OCI-LY3 (cell line): ENCODE results near the gene AURKA.
"Not testable (repeated sequence)": the region's sequence is repeated elsewhere in the genome, so short reads cannot be mapped to it uniquely, and the experiment has no call there.

Source experiments
- H2AFZ ChIP-seq: fragments of 200-600, 300-600 bp; shearing (Covaris generic); 2 replicates; pipeline ENCODE4 v1.6.0; 2014; ENCODE audit warnings: antibody characterized with exemption, low read depth, low read length
- H3K27ac ChIP-seq: fragments of 200-600, 300-600 bp; sonication (generic); 2 replicates; pipeline ENCODE4 v1.5.1; 2014; ENCODE audit warnings: mild to moderate bottlenecking, low read length, moderate library complexity, mixed read lengths
- H3K27me3 ChIP-seq: fragments of 200-600, 300-600 bp; sonication (generic); 2 replicates; pipeline ENCODE4 v1.6.1; 2014; ENCODE audit warnings: low read depth, low read length, mixed read lengths
- H3K36me3 ChIP-seq: fragments of 200-600, 300-600 bp; sonication (generic); replicated peaks from 2 replicates; pipeline ENCODE3; 2014; ENCODE audit warnings: low read depth, low read length, mixed read lengths
- H3K4me1 ChIP-seq: fragments of 300-600, 200-600 bp; sonication (generic); 2 replicates; pipeline ENCODE4 v1.6.1; 2014; ENCODE audit warnings: low read length, mixed read lengths
- H3K4me2 ChIP-seq: fragments of 200-600, 300-600 bp; sonication (generic); 2 replicates; pipeline ENCODE4 v1.6.1; 2014; ENCODE audit warnings: low read length, mixed read lengths
- H3K4me3 ChIP-seq: fragments of 300-600, 200-600 bp; sonication (generic); 2 replicates; pipeline ENCODE4 v1.5.1; 2014; ENCODE audit warnings: antibody characterized with exemption, mild to moderate bottlenecking, low read length, moderate library complexity
- H3K79me2 ChIP-seq: fragments of 300-600, 200-600 bp; shearing (Covaris generic); 2 replicates; pipeline ENCODE4 v1.6.1; 2014; ENCODE audit warnings: mild to moderate bottlenecking, low read length, mixed read lengths
- H3K9ac ChIP-seq: fragments of 300-600, 200-600 bp; shearing (Covaris generic); 2 replicates; pipeline ENCODE4 v1.6.0; 2014; ENCODE audit warnings: mild to moderate bottlenecking, low read length, moderate library complexity
- H3K9me3 ChIP-seq: fragments of 200-600, 300-600 bp; shearing (Covaris generic); 2 replicates; pipeline ENCODE4 v1.6.1; 2014; ENCODE audit warnings: low read length, mixed read lengths; ENCODE audit not compliant: insufficient read depth
- H4K20me1 ChIP-seq: fragments of 200-600, 300-600 bp; sonication (generic); 2 replicates; pipeline ENCODE4 v1.6.1; 2016; ENCODE audit warnings: low read length, mixed read lengths; ENCODE audit not compliant: insufficient read depth
- EZH2phosphoT487 ChIP-seq: fragments of 200-600 bp; shearing (Covaris generic); IDR thresholded peaks from 2 replicates; pipeline ENCODE4 v1.6.1; 2018; ENCODE audit warnings: antibody characterized with exemption, mixed run types, low read depth
- TF ChIP-seq, protein P1 (sequence below): fragments of 200-600, 300-600 bp; sonication (generic); IDR thresholded peaks from 2 replicates; pipeline ENCODE4 v1.5.1; 2014; ENCODE audit warnings: antibody characterized with exemption, low read length, low read depth

The AURKA gene

DNA sequence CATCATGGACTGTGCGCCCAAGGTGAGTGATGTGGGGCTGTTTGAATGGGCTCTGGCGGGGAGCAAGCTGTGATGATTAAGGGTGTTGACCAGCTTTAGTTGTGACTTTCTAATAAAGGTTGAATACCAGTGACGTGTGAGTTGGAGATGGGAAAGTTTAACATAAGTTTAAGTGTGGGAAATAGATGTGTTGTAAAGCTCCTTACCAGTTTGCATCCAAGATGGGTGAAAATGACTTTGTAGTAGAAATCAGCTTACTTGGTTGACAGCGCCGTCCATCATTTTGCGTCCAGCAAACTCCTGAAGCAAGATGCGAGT, 20.4 kb upstream of the AURKA start:
- H3K9me3 ChIP-seq: no peaks in the 10 kb centered on the region
- TF ChIP-seq, protein P1, sequence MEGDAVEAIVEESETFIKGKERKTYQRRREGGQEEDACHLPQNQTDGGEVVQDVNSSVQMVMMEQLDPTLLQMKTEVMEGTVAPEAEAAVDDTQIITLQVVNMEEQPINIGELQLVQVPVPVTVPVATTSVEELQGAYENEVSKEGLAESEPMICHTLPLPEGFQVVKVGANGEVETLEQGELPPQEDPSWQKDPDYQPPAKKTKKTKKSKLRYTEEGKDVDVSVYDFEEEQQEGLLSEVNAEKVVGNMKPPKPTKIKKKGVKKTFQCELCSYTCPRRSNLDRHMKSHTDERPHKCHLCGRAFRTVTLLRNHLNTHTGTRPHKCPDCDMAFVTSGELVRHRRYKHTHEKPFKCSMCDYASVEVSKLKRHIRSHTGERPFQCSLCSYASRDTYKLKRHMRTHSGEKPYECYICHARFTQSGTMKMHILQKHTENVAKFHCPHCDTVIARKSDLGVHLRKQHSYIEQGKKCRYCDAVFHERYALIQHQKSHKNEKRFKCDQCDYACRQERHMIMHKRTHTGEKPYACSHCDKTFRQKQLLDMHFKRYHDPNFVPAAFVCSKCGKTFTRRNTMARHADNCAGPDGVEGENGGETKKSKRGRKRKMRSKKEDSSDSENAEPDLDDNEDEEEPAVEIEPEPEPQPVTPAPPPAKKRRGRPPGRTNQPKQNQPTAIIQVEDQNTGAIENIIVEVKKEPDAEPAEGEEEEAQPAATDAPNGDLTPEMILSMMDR: no peak
- no peak for TF ChIP-seq EZH2phosphoT487
- H4K20me1 ChIP-seq: no peaks in the 10 kb centered on the region
- no peaks in the 10 kb centered on the region for H3K79me2 ChIP-seq
- H3K9ac ChIP-seq: peak overlapping the region; percentile 36; the same call in 1 of the 2 replicates
- peak overlapping the region; percentile 50 for H3K4me3 ChIP-seq
- H3K27me3 ChIP-seq: no peaks in the 10 kb centered on the region
- H3K27ac ChIP-seq: peak overlapping the region; percentile 81
- H3K4me2 ChIP-seq: peak overlapping the region; percentile 68
- peaks cover 18% of the 10 kb centered on the region for H3K4me1 ChIP-seq
- peaks cover 53% of the 10 kb centered on the region for H3K36me3 ChIP-seq
- no peak overlapping the region for H2AFZ ChIP-seq

DNA sequence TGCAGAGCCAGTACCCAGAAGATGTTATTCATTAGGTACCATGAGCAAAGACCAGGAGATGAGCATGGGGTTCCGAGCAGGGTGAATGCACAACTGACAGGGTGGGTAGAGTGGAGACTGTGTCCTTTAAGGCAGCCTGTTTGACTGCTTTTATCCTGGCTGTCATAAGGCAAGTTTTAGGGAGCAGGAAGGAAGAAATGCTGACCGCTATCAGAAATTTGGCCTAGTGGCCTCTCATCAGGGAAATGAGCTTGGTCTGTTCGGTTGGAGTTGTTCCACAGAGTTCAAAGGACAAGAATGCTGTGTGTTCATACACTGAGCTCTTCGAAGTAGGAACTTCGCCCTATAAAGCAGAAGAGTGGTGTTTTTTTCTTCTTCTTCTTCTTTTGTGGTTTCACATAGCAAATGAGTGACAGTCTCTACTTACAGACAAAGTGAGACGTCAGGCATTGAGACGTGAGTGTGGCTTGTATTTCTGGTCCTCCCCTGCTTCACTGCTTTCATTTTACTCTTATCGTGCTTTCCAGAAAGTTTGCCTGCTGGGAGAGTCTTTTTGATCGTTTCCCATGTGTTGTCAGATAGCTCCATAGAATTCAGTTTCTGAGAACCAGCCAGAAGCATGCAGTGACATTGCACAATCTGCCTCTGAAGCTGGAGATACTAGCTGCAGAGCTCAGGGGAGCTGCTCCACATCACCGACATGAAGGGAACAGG, 19.9 kb upstream of the AURKA start, which contains the start of gene CASS4:
CASS4 (plus strand) TSS at position 502 of the 714 bp plus-strand sequence; CDS start at position 701, 199 bp downstream.
- peak within 1 kb of the TSS; percentile 50 for H3K4me3 ChIP-seq
- H3K9me3 ChIP-seq: no peaks in the 10 kb centered on the region
- no peaks in the 10 kb centered on the region for H4K20me1 ChIP-seq
- peaks cover 18% of the 10 kb centered on the region for H3K4me1 ChIP-seq
- H3K4me2 ChIP-seq: peak within 1 kb of the TSS; percentile 68
- peaks cover 55% of the 10 kb centered on the region for H3K36me3 ChIP-seq
- peak within 1 kb of the TSS; percentile 36 for H3K9ac ChIP-seq
- no peaks in the 10 kb centered on the region for H3K79me2 ChIP-seq
- peak within 1 kb of the TSS; percentile 81 for H3K27ac ChIP-seq
- H2AFZ ChIP-seq: no peak within 1 kb of the TSS; the same call in 1 of the 2 replicates
- no peaks in the 10 kb centered on the region for H3K27me3 ChIP-seq
- TF ChIP-seq, protein P1: no peak
- TF ChIP-seq EZH2phosphoT487: no peak

DNA sequence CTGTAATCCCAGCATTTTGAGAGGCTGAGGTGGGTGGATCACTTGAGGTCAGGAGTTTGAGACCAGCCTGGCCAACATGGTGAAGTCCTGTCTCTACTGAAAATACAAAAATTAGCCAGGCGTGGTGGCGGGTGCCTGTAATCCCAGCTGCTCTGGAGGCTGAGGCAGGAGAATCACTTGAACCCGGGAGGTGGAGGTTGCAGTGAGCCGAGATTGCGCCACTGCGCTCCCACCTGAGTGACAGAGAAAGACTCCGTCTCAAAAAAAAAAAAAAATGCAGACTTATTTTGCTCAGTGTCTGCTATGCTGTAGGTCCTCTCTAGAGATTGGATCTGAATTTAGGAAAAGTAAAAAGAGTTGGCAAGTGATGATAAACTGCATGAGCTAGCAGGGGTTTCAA, 19.3 kb upstream of the AURKA start:
- H3K36me3 ChIP-seq: peaks cover 61% of the 10 kb centered on the region
- H3K27me3 ChIP-seq, H4K20me1 ChIP-seq, H2AFZ ChIP-seq, H3K9me3 ChIP-seq, H3K79me2 ChIP-seq: not testable (repeated sequence)
- H3K4me1 ChIP-seq: peaks cover 18% of the 10 kb centered on the region
- peak overlapping the region; percentile 50 for H3K4me3 ChIP-seq
- H3K27ac ChIP-seq: peak overlapping the region; percentile 81
- peak overlapping the region; percentile 36 for H3K9ac ChIP-seq
- peak overlapping the region; percentile 68 for H3K4me2 ChIP-seq

DNA sequence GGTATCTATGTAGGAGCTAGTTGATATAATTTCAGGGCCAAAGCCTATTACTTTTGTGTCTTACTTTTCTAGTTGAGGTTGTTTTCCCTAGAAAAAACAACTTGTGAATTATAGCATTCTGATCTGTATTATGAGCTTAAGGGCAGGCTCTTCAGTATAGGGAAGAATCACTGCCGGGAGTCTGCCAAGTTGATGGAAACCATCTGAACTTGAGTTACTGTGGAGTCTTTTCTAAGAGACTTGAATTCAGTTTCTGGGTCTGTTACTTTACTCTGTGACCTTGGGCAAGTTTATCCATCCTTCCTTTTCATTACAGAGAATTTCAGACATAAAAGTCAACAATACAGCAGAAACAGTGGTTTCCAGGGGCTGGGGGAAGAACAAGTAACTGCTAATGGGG, 17.9 kb upstream of the AURKA start:
- Histone ChIP-seq H3K4me2 (no peak overlapping the region), H2AFZ (no peak overlapping the region), H3K9me3 (no peaks in the 10 kb centered on the region), H3K9ac (no peak overlapping the region), H3K4me1 (peaks cover 18% of the 10 kb centered on the region), H3K4me3 (no peak overlapping the region), H3K36me3 (peaks cover 65% of the 10 kb centered on the region), H3K79me2 (peaks cover 10% of the 10 kb centered on the region), H3K27ac (no peak overlapping the region), H4K20me1 (no peaks in the 10 kb centered on the region), H3K27me3 (no peaks in the 10 kb centered on the region)
- TF ChIP-seq, protein P1: no peak
